ENCODE data around the gene FLVCR1.
"Not testable (repeated sequence)": the region's sequence is repeated elsewhere in the genome, so short reads cannot be mapped to it uniquely, and the experiment has no call there.

FLVCR1 gene

DNA sequence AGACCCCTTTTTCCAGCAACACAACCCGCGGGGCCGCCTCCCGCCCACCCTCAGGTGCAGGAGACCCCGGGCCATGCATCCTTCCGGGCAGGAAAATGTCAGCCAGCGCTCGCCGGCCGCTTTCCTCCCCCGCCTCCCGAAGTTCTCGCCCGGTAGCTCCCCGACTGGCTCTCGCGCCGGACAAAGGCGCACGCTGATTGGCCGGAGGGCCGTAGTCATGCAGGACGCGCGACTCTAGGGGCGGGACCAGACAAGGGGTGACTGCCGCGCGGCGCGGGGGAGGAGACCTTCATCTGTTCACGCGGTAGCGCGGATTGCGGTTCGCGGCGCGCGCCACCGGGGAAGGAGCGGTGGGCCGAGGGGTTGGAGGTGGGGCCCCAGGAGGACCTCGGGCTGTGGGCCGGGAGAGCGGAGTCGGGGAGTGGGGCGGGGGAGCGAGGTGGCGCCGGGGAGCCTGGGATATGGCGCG, at the start of gene FLVCR1:
Gene FLVCR1, plus strand, starts transcription at position 284 of the 469 bp plus-strand sequence. Its CDS starts 178 bp downstream, at position 462.
- DNase-seq = peak; percentile 87

GRCh38 chr1:212814537-212815334, 43.3 kb upstream of the FLVCR1 start:
- no peak for DNase-seq

GRCh38 chr1:212816567-212817278, 41.4 kb upstream of the FLVCR1 start:
- DNase-seq = no peak

DNA sequence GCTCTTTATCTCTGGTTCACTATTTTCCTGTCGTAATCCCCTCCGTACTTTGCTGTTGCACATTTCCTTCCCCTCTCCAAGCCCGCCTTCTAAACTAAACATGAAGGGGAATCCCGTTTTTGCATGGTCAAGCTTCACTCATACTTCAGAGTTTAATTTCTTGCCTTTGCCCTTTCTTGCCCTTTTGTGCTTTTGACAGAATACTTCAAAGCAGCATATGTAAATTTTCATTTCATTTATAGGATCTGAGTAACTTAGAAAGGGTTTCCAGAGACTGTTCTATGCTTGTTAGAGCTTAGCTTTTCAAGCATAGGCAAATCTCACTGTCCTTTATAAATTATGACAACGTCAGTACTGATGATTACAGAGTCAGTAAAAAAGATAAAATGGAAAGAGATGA, 38.3 kb upstream of the FLVCR1 start:
- no peak for DNase-seq

GRCh38 chr1:212820969-212821368, 37.1 kb upstream of the FLVCR1 start:
- no peak for DNase-seq

GRCh38 chr1:212822956-212823355, 35.1 kb upstream of the FLVCR1 start:
- no peak for DNase-seq

DNA sequence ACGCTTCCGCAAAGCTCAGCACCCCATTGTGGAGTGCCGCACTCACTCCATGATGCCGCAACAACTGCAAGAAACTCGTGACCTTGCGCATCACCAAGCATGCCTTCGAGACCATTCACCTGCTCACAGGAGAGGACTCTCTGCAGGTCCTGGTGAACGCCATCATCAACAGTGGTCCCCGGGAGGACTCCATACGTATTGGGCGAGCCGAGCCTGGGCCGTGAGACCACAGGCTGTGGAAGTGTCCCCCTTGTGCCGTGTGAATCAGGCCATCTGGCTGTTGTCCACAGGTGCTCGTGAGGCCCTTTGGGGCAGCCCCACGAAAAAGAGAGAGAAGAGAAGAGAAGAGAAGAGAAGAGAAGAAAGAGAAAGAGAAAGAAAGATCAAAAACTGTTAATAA, 33.9 kb upstream of the FLVCR1 start:
- no peak for DNase-seq

DNA sequence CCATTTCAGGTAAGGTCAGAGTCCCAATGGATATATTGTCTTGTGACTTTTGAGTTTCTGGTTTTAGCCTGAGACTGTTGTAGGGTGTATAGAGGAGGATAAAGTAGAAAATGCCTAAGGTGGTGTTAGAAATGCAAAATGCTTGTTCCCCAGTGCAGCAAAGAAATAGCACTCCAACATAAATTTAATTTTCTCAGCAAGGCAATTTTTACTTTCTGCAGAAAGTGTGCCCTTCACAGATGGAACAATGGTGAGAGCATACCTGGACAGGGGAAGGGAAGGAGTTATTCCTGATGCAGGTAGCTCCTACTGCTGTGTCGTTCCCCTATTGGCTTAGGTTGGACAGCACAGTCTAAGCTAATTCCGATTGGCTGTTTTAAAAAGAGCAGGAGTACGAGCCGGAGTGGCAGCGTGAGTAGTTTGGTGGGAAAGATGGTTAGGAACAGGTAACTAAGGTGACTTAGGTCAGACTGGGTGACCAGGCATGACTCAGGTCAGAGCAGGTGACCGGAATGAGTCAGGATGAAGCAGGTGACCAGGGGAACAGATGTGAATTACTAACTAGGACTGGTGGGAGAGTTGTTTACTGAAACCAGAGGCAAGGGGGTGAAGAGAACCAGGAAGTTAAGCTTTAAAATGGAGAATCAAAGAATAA, 32.1 kb upstream of the FLVCR1 start:
- DNase-seq = no peak

GRCh38 chr1:212827171-212827776, 30.8 kb upstream of the FLVCR1 start:
- no peak for DNase-seq

- no peak for DNase-seq
Observed at GRCh38 chr1:212827831-212828278, 30.2 kb upstream of the FLVCR1 start.

DNA sequence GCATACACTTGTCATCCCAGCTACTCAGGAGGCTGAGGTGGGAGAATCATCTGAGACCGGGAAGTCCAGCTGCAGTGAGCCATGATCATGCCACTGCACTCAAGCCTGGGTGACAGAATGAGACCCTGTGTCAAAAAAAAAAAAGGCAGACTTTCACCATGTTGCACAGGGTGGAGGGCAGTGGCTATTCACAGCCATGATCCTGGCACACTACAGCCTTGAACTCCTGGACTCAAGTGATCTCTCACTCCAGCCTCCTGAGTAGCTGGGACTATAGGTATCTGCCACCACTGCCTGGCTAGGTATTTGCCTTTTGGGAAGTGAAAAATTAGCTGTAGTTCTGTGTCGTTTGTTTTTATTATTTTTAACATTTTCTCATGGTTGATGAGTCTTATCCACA, 29.7 kb upstream of the FLVCR1 start:
- no peak for DNase-seq

GRCh38 chr1:212833211-212834207, 24.6 kb upstream of the FLVCR1 start:
- not testable (repeated sequence) for DNase-seq

DNA sequence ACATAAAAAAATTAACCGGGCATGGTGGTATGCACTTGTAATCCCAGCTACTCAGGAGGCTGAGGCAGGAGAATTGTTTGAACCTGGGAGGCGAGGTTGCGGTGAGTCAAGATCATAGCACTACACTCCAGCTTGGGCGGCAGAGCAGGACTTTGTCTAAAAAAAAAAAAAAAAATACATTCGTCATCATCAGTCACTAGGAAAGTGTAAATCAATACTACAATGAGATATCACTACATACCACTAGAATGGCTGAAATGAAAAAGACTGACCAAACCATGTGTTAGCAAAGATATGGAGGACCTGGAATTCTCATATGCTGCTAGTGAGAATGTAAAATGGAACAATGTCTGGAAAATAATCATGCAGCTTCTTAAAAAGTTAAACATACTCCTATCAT, 19.9 kb upstream of the FLVCR1 start:
- DNase-seq = no peak

DNA sequence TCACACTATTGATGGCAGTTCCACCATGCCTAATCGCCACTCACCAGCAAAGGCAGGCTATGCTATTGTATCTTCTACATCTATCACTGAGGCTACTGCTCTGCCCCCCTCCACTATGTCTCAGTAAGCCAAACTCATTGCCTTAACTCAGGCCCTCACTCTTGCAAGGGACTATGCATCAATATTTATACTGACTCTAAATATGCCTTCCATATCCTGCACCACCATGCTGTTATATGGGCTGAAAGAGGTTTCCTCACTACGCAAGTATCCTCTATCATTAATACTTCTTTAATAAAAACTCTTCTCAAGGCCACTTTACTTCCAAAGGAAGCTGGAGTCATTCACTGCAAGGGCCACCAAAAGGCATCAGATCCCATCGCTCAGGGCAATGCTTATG, 13.6 kb upstream of the FLVCR1 start:
- not testable (repeated sequence) for DNase-seq

DNA sequence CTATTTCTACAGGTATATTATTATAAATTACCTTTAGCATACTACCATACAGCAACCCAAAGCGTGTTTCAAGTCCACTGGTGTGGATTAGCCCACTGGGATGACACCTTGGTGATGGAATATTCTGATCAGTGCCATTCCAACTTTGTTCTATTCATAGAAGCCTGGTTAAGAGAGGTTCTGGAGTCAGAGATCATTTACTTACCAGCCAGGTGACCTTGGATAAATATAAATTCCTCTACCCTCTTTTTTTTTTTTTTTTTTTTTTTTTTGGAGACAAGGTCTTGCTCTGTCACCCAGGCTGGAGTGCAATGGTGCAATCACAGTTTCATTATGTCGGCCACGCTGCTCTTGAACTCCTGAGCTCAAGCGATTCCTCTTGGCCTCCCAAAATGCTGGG, 10.5 kb upstream of the FLVCR1 start, which contains the start of gene SPATA45:
Gene SPATA45, minus strand, starts transcription at position 101 of the 400 bp plus-strand sequence. CDS start 11,500 bp downstream, outside the sequence.
- no peak for DNase-seq

- DNase-seq = no peak
Observed at GRCh38 chr1:212852105-212852688, 5.9 kb upstream of the FLVCR1 start.

GRCh38 chr1:212853658-212854057, 4.4 kb upstream of the FLVCR1 start:
- no peak for DNase-seq

GRCh38 chr1:212856755-212857154, 1.3 kb upstream of the FLVCR1 start:
- DNase-seq = no peak

DNA sequence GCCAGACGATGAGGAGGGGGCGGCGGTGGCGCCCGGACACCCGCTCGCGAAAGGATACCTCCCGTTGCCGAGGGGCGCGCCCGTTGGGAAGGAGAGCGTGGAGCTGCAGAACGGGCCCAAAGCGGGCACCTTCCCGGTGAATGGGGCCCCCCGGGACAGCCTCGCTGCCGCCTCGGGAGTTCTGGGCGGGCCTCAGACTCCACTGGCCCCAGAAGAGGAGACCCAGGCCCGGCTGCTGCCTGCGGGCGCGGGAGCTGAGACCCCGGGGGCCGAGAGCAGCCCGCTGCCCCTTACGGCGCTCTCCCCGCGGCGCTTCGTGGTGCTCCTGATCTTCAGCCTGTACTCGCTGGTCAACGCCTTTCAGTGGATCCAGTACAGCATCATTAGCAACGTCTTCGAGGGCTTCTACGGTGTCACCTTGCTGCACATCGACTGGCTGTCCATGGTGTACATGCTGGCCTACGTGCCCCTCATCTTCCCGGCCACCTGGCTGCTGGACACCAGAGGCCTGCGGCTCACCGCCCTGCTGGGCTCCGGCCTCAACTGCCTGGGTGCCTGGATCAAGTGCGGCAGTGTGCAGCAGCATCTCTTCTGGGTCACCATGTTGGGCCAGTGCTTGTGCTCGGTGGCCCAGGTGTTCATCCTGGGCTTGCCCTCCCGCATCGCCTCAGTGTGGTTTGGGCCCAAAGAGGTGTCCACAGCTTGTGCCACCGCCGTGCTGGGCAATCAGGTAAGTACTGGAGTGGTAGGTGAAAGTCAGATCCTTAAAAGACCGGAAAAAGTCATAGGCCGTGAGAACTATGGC, 588 bp downstream of the FLVCR1 start:
- peak; percentile 20 for DNase-seq
